ENCODE results near the gene GALNT8.

- no peak for TF ChIP-seq CTCF (IDR thresholded peaks at IDR 0.05; ENCODE audit: insufficient read depth, low read length)
- no peak for TF ChIP-seq POLR2AphosphoS5 (IDR thresholded peaks at IDR 0.05; ENCODE audit: low read depth)
- TF ChIP-seq SPI1 (IDR thresholded peaks at IDR 0.05; ENCODE audit: borderline replicate concordance, low read depth): no peak
- TF ChIP-seq GABPA (IDR thresholded peaks at IDR 0.05; ENCODE audit: low read depth): no peak
These were observed at the start of gene GALNT8 for GRCh38 chr12:4719821-4720636.

Data from HL-60 (cell line).